Activated gamma-delta T cell (primary cell): Measurements from ENCODE around the gene PLAA.
A peak's percentile ranks its signal among the peaks of the same experiment; 100 is the strongest.
"Not testable (repeated sequence)": the region's sequence is repeated elsewhere in the genome, so short reads cannot be mapped to it uniquely, and the experiment has no call there.

Source experiments
- DNase-seq: peaks from one replicate; lab custom pipeline; 2025; lab: John Stamatoyannopoulos, UW

Gene PLAA

DNA sequence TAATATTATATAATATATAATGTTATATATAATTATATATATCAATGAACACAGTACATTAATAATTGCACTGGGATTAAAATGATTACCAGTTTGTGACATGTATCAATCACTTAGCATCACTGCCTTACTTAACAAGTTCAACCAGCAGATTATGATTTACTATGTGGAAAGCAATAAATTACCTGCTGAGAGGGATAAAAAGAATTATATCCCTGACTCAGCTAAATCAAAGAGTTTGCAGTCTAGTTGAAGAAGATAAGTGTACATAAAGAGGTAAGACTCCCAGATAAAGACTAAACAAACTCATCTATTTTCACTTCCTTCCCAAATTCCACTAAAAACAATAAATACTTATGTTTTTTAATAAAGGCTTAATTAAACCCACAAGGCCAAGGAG, 11.2 kb downstream of the PLAA start:
- no peak for DNase-seq

DNA sequence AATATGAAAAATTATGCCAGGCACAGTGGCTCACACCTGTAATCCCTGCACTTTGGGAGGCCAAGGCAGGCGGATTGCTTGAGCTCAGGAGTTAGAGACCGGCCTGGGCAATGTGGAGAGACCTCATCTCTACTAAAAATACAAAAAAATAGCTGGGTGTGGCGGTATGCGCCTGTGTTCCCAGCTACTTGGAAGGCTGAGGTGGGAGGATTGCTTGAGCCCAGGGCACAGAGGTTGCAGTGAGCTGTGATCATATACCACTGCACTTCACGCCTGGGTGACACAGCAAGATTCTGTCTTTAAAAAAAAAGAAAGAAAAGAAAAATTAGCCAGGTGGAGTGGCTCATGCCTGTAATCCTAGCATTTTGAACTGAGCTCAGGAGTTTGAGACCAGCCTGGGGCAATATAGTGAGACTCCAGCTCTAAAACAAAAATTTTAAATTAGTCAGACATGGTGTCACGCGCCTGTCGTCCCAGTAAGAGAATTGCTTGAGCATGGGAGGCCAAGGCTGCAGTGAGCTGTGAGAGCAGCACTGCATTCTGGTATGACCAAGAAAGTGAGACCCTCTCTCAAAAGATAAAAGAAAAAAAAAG, 18.0 kb downstream of the PLAA start:
- DNase-seq: no peak

DNA sequence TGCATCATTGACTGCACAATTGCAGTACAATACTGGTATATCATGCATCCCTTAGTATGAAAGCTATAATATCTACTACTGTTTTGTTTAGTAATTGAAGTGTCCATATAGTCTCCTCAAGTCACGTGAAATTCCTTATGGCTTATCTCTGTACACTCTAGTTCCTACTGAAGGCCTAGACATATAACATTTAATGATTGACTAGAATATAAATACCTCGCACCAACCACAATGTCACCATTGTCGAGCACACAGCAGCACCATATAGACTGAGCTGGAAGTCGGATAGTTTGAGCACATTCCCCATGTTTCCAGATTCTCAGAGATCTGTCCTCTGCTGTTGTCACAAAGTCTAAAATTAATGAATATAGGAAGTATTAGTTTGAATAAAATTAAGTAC, 21.4 kb downstream of the PLAA start:
- DNase-seq: no peak

DNA sequence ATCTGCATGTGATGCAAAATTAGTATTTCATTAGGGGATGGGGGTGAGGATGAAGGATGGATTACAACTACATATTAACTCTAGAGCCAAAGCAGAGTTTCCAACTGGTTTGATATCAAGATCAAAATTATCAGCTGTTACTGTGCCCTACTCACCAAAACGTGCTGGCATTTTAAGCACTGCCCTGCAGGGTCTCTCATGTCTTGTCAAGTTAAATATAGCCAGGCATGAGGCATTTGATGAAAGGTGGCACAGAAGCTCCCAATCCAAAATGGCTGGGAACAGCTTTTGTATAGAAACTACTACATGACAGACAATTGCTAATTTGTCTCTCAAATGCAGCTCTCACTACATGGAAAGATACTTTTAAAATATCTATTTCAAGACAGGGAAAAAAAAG, 27.3 kb downstream of the PLAA start:
- no peak for DNase-seq

DNA sequence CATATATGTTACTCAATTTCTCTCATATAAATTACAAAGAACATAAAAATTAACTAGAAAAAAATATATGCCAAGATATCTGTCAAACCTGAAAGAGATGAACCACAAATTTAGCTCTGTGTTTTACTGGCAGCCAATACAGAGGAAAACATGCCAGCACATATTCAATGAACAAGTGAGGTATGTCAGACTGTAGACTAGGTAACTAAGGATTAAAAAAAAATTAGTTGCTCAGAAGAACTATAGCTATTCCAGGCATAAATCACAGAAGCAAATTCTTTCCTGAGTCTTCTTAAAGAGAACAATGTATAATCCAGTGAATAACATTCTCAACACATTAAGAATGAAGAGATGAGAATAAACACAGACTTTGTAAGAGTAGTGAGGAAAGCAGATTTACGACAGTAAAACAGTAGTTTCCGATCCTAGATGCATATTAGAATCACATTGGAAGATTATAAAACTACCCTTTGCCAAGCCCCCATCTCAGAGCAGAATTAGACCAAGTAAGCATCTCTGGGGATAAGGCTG, 33.8 kb downstream of the PLAA start:
- no peak for DNase-seq

DNA sequence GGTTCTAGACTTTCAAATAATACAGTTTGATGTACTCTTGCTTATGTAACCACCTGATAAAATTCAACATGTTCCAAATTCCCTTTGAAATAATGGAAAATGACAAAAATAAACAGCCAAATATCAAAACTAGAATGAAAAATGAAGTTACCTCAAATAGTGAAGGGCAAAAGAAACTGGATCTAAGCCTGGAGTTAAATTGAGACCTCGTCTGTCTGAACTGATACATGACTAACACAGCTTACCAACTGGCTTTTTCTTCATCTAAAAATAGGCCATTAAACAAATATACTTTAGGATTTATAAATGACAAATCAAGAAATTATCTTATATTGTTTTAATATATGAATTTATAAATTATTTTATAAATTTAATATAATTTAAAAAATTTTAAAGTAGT, 42.4 kb downstream of the PLAA start:
- no peak for DNase-seq

DNA sequence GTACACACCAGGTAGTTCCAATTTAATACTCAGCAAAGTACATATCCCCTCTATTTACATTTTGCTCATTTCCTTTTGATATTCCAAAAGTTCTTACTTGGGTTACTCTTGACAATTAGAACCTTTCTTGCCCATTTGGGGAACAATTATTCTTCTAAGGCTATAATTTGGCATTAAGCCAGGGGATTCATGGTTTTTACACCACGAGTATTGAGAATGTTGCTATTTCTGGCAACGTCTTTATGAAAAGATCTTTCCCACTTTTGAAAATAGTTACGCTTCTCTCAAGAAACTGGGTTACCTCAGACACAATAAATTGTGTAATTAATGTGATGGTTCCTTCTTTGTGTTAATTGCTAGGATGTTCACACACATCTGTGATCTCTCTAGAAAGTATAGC, 43.0 kb downstream of the PLAA start:
- no peak for DNase-seq

DNA sequence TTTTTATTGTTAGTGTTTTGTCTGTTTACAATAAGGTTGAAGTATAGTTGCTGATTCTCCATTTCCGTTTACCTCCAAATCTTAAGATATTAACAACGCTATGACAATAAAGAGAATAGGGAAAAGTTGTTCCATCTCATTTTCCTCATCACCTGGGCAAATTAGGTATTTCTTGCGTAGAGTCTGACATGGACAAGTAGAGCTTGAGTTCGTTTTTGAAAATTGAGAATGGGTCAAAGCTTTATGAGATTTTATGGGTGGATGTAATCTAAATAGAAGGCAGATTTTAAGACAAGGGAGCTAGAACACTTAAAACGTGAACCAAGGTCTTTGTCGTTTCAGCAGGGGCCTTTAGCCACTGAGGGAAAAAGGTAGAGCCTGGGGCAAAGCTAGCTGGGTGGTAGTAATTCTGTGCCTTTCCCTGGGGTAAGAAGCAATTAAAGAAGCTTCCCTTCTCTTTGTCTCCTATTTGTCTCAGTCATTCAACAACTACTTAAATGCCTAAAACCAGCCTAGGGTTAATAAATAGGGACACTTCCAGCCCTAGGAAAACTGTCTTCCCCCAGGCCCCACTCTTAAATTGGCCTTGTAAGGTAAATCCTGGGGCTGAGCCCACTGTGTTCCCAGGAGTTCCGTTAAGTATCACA, 53.9 kb downstream of the PLAA start:
- DNase-seq: no peak

DNA sequence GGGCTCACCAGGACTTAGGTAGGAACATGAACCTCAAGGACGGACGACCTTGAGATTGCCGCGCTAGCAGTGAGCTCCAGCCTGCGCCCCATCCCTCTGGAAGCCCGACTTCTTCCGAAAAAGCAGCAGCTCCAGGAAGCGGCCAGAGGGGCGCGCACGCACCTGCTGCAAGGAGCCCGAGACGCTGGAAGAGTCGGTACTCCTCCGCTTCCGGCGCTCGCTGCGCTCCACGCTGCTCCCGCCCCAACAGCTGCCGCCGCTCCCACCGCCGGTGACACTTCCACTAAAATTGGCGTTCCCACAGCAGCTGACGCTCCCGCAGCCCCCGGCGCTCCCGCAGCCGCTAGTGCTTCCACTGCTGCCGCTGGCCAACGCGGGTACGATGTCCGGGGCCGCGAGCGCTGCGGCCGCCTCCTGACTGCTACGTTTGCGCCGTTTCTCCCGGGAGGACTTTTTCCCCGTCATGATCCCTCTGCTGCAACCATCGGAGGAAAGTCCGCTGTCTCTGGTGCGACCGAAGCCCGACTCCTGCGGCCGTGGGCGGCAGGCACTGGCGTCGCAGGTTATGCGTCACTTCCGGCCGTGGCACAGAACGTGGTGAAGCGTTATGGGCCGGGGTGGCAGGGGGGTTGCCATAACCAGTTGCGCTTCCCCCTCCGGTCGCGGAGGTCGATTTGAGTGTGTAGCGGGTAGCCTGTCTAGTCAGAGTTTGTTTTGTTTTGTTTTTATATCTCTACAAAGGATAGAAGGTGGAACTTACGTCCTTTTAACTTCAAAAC, 54.6 kb downstream of the PLAA start, which contains the start of gene CAAP1:
CAAP1 (minus strand) TSS at position 552 of the 779 bp plus-strand sequence; CDS start at position 465, 87 bp downstream.
- DNase-seq: peak; percentile 79

DNA sequence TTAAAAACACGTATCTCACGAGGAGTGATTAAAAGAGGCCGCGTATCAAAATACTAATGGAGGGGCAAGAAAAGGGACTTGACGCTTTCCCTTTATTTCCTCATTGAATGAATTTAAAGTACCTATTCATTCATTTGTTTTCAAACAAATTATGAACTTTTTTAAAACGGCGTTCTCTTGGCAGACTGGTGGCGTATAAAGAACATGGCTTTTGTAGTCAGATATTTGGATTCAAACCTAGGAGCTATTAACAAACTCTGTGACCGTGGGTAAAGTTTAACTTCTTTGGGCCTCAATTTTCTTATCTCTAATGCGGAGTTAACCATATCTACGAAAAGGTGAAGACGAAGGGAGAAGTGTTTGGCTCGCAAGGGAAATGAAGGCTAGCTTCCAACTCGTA, 55.3 kb downstream of the PLAA start:
- no peak for DNase-seq

DNA sequence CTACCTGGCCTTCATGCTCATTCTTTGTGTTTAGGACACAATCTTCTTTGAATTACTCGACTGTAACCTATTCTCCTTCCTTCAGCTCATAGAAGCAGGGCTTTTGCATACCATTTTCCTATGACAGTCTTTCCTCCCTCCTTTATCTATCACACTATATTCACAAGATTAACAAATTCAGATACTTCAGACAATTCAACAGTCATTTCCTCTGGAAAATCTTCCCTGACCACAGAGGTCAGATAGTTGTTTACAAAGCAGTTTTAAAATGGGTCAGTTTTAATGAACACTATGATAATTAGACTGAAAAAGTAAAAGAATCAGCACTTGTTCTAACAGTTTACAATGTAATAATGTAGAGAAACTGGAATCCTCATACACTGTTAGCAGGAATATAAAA, 58.8 kb downstream of the PLAA start:
- no peak for DNase-seq

DNA sequence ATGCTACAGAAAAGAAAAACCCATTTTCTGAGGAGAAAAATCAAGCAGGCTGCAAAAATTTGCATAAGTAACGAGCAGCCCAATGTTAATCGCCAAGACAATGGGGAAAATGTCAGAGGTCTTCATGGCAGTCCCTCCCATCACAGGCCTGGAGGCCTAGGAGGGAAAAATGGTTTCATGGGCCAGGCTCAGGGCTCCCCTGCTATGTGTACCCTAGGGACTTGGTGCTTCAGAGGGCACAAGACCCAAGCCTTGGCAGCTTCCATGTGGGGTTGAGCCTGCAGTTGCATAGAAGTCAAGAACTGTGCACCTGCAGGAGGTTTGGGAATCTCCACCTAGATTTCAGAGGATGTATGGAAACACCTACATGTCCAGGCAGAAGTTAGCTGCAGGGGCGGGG, 64.9 kb downstream of the PLAA start:
- DNase-seq: no peak

DNA sequence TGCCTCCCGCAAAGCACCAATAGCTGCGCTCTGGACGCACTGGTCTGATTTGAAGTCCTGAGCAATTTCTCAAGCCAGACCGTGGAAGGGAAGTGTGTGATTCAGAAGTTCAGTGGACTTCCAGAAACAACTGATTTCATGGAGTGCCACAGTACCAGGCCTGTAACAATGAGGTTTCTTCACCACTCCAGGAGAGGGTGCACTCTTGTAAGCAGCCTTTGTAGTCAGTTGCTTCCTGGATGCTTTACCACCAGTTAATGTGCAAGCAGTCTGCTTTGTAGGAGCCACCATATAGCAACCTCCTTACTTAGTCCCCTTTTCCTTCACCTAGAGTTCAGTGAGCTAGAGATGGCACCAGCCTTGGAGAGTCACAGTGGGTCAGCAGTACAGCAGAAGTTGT, 66.8 kb downstream of the PLAA start:
- no peak for DNase-seq

DNA sequence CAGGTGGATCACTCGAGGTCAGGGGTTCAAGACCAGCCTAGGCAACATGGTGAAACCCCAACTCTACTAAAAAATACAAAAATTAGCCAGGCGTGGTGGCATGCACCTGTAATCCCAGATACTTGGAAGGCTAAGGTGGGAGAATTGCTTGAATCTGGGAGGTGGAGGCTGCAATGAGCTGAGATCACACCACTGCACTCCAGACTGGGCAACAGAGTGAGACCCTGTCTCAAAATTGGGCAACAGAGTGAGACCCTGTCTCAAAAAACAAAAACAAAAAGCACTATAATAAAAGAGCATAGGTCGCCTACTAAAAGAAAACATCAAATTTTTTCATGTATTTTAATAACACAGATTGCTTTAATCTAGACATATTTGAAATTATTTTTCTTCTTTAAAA, 71.9 kb downstream of the PLAA start:
- not testable (repeated sequence) for DNase-seq

DNA sequence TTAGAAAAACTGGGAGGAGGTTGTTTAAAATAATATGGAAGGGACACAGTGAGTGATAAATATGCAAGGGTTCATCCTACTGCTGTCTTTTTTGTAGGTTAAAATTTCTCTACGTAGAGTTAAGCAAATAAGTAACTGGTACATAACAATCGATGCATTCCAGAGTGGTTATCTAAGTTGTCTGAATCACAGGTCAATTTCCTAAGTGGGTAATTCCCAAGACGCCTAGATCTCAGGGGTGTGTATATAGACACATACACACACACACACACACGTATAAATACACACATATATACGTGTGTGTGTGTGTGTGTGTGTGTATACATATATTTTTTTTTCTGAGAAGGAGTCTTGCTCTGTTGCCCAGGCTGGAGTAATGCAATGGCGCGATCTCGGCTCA, 76.8 kb downstream of the PLAA start:
- no peak for DNase-seq

DNA sequence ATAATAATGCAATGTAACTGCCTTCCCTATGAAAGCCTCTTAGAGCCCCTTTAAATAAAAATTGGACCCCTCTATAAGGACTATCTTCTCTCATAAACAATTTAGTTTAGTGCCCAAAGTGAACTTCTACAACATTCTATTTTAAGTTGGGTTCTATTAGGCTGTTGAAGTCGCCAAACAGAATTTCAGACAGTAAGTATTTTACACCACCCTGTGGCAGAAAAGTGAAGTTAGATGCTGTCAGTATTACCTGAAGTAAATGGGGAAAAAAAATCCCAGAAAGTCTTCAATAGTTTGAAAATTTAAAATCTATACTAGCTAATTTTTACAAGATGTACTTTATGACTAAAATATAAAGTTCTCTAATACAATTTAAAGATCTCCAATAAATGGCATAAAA, 84.0 kb downstream of the PLAA start:
- DNase-seq: no peak

DNA sequence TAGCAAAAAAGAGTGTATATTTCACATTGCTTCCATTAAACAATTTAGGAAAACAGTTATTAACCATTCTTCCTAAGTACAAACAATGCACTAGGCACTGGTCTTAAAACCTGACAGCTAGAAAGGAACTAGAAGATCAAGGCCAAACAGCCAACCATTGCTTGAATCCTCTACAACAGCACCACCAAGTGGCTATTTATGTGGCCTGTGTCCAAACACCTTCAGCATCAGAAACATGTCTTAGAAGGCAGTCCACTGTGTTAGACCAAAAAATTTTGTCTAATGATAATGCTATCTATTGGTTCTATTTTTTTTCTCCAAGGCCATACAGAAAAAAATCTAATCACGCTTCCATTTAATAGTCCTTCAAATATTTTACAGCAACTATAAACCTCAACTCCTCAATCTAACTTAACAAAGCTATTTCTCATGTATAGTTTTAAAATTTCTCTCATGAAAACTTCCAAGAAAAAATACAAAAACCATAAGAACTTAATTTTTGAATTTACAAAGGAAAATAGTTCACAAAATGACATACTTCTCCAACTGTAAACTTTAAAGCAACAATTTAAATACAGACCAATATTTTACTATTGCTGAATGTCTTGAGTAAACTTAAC, 90.5 kb downstream of the PLAA start:
- DNase-seq: no peak
